Activated naive CD4-positive, alpha-beta T cell treated with anti-CD3 and anti-CD28 coated beads, Interleukin-2, amount 10 ng/mL, durations not matched to agents 7 days and 5 days (primary cell): ENCODE measurements around the gene CSGALNACT2.
"Not testable (repeated sequence)": the region's sequence is repeated elsewhere in the genome, so short reads cannot be mapped to it uniquely, and the experiment has no call there.

Experiments used
- CTCF ChIA-PET: fragments of 350-600 bp; sonication (Branson Sonifier 250); formaldehyde crosslinking; loops from one replicate; lab custom pipeline; 2021; ENCODE audit warnings: antibody characterized with exemption; lab: Charles Lee
- DNase-seq: peaks from one replicate; pipeline ENCODE4 v3.0.0-alpha.2; 2020
- H3K27ac Mint-ChIP-seq: one replicate; pipeline ENCODE4 v1.8.0; 2021; ENCODE audit warnings: mild to moderate bottlenecking, moderate library complexity, mixed read lengths
- H3K27me3 Mint-ChIP-seq: one replicate; pipeline ENCODE4 v1.8.0; 2021; ENCODE audit warnings: mild to moderate bottlenecking, mixed read lengths
- H3K36me3 Mint-ChIP-seq: one replicate; pipeline ENCODE4 v1.8.0; 2021; ENCODE audit warnings: mixed read lengths
- H3K4me1 Mint-ChIP-seq: one replicate; pipeline ENCODE4 v1.8.0; 2021; ENCODE audit warnings: mixed read lengths
- H3K4me3 Mint-ChIP-seq: one replicate; pipeline ENCODE4 v1.8.0; 2021; ENCODE audit warnings: mild to moderate bottlenecking, moderate library complexity, mixed read lengths
- H3K9me3 Mint-ChIP-seq: one replicate; pipeline ENCODE4 v1.8.0; 2021; ENCODE audit warnings: mixed read lengths

CSGALNACT2 gene, protein sequence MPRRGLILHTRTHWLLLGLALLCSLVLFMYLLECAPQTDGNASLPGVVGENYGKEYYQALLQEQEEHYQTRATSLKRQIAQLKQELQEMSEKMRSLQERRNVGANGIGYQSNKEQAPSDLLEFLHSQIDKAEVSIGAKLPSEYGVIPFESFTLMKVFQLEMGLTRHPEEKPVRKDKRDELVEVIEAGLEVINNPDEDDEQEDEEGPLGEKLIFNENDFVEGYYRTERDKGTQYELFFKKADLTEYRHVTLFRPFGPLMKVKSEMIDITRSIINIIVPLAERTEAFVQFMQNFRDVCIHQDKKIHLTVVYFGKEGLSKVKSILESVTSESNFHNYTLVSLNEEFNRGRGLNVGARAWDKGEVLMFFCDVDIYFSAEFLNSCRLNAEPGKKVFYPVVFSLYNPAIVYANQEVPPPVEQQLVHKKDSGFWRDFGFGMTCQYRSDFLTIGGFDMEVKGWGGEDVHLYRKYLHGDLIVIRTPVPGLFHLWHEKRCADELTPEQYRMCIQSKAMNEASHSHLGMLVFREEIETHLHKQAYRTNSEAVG

DNA sequence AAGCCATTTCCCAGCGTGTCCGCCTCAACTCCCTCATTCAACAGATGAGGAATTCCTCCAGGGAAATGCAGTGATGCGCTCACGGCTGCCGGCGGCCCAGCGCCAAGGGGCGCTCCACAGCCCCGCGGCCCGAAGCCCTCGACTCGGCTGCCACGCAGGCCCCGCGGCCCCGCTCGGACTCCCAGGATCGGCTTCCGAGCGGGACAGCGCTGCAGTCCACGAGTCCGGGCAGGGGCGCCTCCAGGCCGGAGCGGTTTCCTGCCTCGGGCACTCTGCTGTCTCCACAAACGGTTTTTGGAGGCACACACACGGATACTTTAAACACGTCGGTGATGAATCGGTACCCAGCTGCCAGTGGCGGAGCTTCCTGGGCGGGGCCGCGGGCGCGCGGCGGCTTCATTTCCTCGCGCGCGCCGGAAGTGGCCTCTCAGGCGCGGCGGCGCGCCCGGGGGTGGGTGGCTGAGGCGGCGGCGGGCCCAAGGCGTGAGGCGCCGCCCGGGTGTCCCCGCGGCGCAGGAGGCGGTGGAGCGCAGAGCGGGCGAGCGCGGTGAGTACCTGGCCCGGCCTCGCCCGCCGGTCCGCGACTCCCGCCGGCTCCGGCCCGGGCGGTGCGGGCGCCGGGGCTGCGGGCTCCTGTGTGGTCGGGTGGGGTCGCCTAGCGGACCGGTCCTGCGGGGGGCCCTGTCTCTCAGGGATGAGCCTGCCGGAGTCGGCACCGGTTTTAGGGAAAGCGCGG, at the start of gene CSGALNACT2:
CSGALNACT2 (plus strand) TSS at position 425 of the 736 bp plus-strand sequence. CDS start 16,705 bp downstream, outside the sequence.
- peaks cover 28% of the 10 kb centered on the region for H3K36me3 Mint-ChIP-seq
- no peaks in the 10 kb centered on the region for H3K9me3 Mint-ChIP-seq
- CTCF ChIA-PET, result interaction anchor here (0.6 to 4.6 kb wide), 6 partner anchors 9 to 267 kb away, joined by 3 to 32 read pairs (median 3); no protein-coding TSS in a partner anchor
- H3K27ac Mint-ChIP-seq, result peak within 1 kb of the TSS; percentile 99
- H3K4me3 Mint-ChIP-seq, result peak within 1 kb of the TSS; percentile 91
- peak; percentile 90 for DNase-seq
- no peaks in the 10 kb centered on the region for H3K27me3 Mint-ChIP-seq
- peaks cover 63% of the 10 kb centered on the region for H3K4me1 Mint-ChIP-seq

DNA sequence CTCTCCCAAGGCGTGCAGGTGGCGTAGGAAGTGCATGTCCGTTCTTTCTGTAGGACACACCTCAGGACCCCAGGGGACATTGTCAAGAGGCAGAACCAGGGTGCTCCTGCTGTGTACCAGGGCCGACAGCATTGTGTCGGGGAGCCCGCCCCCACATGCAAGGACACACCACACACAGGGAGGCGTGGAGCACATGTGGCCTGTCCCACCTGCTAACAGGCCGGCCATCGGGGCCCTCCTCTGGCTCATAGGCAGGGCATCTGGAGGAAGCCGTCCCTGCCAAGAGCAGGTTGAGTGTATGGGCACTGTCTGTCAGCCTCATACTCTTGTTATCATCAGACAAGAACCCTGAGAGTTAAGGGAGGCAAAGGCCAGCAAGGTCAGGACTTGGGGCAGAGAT, 48.7 kb upstream of the CSGALNACT2 start:
- Mint-ChIP-seq H3K9me3 (no peaks in the 10 kb centered on the region), H3K36me3 (no peaks in the 10 kb centered on the region), H3K27me3 (peaks cover 58% of the 10 kb centered on the region), H3K4me3 (no peak overlapping the region), H3K4me1 (no peaks in the 10 kb centered on the region), H3K27ac (no peak overlapping the region)
- CTCF ChIA-PET, result no interaction called here
- no peak for DNase-seq

DNA sequence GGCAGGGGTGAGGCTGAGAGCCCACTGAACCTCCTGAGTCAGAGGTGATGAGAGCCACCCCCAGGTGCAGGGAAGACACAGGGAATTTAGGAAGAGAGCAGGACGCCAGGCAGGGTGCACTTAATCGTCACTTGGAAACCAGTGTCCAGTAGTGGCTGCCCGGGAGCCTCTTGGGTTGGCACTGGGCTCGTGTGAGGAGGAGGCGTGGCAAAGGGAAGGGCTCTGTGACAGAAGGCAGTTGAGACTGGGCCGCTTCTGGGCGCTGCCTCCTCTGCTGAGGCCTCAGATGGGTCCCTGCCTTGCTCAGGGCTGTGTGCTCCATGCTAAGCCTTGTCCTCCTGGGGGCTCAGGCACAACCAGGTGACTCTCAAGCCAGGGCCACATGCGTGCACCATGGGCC, 48.1 kb upstream of the CSGALNACT2 start:
- Mint-ChIP-seq H3K4me1 (no peaks in the 10 kb centered on the region), H3K4me3 (no peak overlapping the region), H3K27me3 (peaks cover 51% of the 10 kb centered on the region), H3K36me3 (no peaks in the 10 kb centered on the region), H3K9me3 (no peaks in the 10 kb centered on the region), H3K27ac (no peak overlapping the region)
- CTCF ChIA-PET, result interaction anchor here (0.6 kb wide), 1 partner anchor 12 kb away, joined by 3 read pairs; no protein-coding TSS in a partner anchor
- DNase-seq, result no peak

DNA sequence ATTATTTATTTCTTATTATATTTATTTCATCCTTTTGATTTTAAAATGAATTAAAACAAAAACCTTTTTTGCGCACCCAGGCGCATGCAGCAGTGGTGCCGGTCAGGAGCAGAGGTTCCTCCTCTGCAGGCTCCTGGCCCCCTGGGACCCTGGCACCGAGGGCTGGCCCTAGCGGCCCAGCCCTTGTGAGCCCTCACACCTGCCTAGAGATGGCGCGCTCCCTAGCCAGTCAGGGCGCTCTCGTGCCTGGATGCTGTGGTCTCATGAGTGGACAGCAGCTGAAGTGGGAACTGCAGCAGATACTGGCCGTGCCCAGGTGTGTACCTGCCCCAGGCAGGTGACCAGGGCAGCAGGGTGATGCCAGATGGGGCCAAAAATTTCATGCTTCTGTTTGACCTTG, 47.6 kb upstream of the CSGALNACT2 start:
- Mint-ChIP-seq H3K4me3 (no peak overlapping the region), H3K36me3 (no peaks in the 10 kb centered on the region), H3K27me3 (peaks cover 48% of the 10 kb centered on the region), H3K4me1 (no peaks in the 10 kb centered on the region), H3K9me3 (no peaks in the 10 kb centered on the region), H3K27ac (no peak overlapping the region)
- CTCF ChIA-PET, result interaction anchor here (0.6 kb wide), 1 partner anchor 12 kb away, joined by 3 read pairs; no protein-coding TSS in a partner anchor
- no peak for DNase-seq

DNA sequence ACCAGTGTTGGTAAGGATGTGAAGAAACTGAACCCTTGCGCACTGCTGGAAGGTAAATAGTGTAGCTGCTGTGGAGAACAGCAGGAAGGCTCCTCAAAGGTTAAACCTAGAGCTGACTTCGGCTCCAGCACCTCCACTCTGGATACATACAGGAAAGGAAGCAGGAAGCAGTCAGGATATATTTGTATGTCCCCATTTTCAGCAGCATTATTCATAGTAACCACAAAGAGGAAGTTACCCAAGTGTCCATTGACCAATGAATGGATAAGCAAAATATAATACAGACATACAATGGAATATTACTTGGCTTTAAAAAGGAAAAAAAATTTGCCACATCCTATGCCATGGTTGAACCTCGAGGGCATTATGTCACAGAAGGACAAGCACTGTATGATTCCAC, 46.4 kb upstream of the CSGALNACT2 start:
- Mint-ChIP-seq H3K27me3 (peaks cover 42% of the 10 kb centered on the region), H3K27ac (no peak overlapping the region), H3K36me3 (no peaks in the 10 kb centered on the region), H3K4me1 (no peaks in the 10 kb centered on the region), H3K9me3 (no peaks in the 10 kb centered on the region), H3K4me3 (no peak overlapping the region)
- DNase-seq, result no peak
- CTCF ChIA-PET, result interaction anchor here (0.9 to 1.2 kb wide), 2 partner anchors 226 to 920 kb away, joined by 3 to 4 read pairs; no protein-coding TSS in a partner anchor

DNA sequence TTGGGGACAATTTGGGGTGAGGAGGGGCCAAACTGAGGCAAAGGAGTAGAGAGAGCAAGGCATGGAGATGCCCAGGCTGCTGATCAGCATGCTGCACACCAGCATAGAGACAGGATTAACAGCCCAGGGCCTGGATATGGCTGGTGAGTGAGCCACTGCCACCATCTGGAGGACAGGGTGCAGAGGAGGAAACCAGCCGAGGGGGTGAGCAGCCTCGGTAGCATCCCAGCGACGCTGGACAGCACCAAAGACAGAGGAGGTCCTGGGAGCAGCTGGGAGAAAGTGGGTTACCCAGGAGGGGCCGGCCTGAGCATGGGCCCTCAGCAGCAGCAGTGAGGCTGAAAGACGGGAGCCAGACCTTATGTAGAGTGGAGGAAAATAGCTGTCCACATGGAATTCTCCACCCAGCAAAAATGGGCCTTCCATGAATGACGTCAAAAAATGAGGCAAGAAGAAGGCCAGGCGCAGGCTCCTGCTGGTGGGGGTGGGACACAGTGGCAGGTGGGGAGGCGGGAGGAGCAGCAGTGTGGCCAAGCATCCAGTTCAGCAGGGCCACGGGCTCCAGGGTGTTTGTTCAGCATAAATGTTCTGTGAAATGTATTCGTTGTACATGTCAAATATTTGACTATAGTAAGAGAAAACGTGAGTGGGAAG, 44.7 kb upstream of the CSGALNACT2 start:
- H3K4me1 Mint-ChIP-seq, result no peaks in the 10 kb centered on the region
- H3K27me3 Mint-ChIP-seq, result peaks cover 45% of the 10 kb centered on the region
- no peaks in the 10 kb centered on the region for H3K36me3 Mint-ChIP-seq
- no peak for DNase-seq
- no peaks in the 10 kb centered on the region for H3K9me3 Mint-ChIP-seq
- H3K4me3 Mint-ChIP-seq, result no peak overlapping the region
- CTCF ChIA-PET, result no interaction called here
- no peak overlapping the region for H3K27ac Mint-ChIP-seq

DNA sequence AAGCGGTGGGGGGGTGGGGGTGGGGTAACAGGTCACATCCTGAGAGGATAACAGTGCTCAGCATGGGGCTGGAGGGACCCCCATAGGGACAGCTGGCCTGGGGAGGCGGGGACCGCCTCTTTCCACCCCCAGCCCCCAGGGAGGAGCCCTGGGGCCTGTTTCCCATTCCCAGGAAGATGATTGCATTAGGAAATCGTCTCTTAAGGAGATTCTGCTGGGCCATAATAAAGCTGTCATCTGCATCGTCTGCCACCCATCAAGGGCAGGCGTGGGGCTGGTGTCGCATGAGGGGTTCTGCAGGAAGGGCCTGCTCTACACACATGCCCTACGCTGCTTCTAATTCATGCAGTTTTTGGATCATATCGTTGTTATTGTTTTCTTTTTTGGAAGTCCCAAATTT, 44.2 kb upstream of the CSGALNACT2 start:
- CTCF ChIA-PET, result no interaction called here
- Mint-ChIP-seq H3K27ac (no peak overlapping the region), H3K4me1 (no peaks in the 10 kb centered on the region), H3K4me3 (no peak overlapping the region), H3K27me3 (peaks cover 45% of the 10 kb centered on the region), H3K9me3 (no peaks in the 10 kb centered on the region), H3K36me3 (no peaks in the 10 kb centered on the region)
- no peak for DNase-seq

DNA sequence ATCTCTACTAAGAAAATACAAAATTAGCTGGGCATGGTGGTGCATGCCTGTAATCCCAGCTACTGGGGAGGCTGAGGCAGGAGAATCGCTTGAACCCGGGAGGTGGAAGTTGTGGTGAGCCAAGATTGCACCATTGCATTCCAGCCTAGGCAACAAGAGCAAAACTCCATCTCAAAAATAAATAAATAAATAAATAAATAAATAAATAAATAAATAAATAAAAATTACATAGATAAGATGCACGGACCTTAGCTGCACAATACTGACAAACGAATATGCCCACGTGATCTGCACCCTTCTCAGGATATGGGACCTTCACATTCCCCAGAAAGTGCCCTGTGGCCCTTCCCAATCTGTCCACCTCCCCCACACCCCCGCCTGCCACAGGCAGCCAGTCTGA, 38.9 kb upstream of the CSGALNACT2 start:
- CTCF ChIA-PET, DNase-seq, H3K4me3 Mint-ChIP-seq, H3K36me3 Mint-ChIP-seq, H3K9me3 Mint-ChIP-seq, H3K27ac Mint-ChIP-seq, H3K4me1 Mint-ChIP-seq: not testable (repeated sequence)
- peaks cover 42% of the 10 kb centered on the region for H3K27me3 Mint-ChIP-seq

DNA sequence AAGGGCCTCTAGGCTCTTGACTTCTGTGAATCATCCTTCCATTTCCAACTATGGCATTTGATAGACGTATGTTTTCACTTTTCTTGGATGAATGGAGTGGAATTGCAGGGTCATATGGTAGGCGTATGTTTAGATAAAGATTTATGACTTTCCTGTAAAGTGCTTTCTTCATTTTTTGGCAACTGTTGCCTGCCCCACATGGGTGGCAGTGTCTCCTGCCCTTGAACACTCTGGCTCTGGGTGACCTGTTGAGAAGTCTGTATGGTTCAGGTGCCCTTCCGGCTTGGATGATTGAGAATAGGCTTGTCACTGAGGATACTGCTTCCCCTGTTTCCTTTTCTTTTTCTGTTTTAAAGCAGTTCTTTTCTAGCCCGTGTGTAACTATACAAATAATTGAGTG, 38.3 kb upstream of the CSGALNACT2 start:
- Mint-ChIP-seq H3K27ac (no peak overlapping the region), H3K4me3 (no peak overlapping the region), H3K9me3 (no peaks in the 10 kb centered on the region)

DNA sequence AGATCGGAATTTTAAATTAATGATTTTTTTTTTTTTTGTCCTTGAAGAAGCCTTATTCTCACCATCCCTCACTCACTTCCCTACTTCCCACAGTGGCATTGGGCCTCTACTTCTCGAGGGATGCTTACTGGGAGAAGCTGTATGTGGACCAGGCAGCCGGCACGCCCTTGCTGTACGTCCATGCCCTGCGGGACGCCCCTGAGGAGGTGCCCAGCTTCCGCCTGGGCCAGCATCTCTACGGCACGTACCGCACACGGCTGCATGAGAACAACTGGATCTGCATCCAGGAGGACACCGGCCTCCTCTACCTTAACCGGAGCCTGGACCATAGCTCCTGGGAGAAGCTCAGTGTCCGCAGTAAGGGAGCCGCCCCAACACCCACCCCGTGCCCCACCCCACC, 37.9 kb upstream of the CSGALNACT2 start:
- Mint-ChIP-seq H3K27me3 (peaks cover 52% of the 10 kb centered on the region), H3K36me3 (no peaks in the 10 kb centered on the region), H3K4me3 (no peak overlapping the region), H3K9me3 (no peaks in the 10 kb centered on the region), H3K27ac (no peak overlapping the region), H3K4me1 (peaks cover 7% of the 10 kb centered on the region)
- DNase-seq, result no peak
- CTCF ChIA-PET, result no interaction called here

More for the DNA sequence above, 38.3 kb upstream of the CSGALNACT2 start:
- no peaks in the 10 kb centered on the region for H3K36me3 Mint-ChIP-seq
- H3K4me1 Mint-ChIP-seq, result peaks cover 3% of the 10 kb centered on the region
- peaks cover 48% of the 10 kb centered on the region for H3K27me3 Mint-ChIP-seq
- DNase-seq, result no peak
- CTCF ChIA-PET, result no interaction called here

DNA sequence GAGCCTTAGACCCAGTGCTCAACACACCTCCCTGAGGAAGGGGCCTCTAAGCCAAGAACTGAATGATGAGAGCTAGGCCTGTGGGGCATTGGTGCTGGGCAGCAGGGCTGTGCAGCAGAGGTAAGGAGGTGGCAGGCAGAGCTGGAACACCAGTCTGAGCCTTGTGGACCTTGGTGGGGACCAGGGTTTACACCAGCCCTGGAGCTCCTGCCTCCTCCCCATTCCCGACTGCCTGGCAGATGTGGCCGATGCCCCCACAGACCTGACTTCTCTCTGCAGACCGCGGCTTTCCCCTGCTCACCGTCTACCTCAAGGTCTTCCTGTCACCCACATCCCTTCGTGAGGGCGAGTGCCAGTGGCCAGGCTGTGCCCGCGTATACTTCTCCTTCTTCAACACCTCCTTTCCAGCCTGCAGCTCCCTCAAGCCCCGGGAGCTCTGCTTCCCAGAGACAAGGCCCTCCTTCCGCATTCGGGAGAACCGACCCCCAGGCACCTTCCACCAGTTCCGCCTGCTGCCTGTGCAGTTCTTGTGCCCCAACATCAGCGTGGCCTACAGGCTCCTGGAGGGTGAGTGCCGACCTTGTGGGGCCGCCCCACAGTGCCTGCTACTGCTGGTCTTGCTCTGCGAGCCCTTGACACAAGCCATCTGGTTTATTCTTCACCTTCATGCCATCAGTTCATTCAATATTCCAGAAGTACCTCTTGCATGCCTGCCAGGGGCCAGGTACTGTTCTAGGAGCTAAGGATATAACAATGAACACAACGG, 36.0 kb upstream of the CSGALNACT2 start:
- H3K4me1 Mint-ChIP-seq, result peaks cover 24% of the 10 kb centered on the region
- DNase-seq, result no peak
- CTCF ChIA-PET, result interaction anchor here (1.2 kb wide), 1 partner anchor 12 kb away, joined by 3 read pairs; no protein-coding TSS in a partner anchor
- H3K9me3 Mint-ChIP-seq, result no peaks in the 10 kb centered on the region
- H3K36me3 Mint-ChIP-seq, result no peaks in the 10 kb centered on the region
- no peak overlapping the region for H3K27ac Mint-ChIP-seq
- H3K27me3 Mint-ChIP-seq, result peaks cover 60% of the 10 kb centered on the region
- H3K4me3 Mint-ChIP-seq, result no peak overlapping the region

DNA sequence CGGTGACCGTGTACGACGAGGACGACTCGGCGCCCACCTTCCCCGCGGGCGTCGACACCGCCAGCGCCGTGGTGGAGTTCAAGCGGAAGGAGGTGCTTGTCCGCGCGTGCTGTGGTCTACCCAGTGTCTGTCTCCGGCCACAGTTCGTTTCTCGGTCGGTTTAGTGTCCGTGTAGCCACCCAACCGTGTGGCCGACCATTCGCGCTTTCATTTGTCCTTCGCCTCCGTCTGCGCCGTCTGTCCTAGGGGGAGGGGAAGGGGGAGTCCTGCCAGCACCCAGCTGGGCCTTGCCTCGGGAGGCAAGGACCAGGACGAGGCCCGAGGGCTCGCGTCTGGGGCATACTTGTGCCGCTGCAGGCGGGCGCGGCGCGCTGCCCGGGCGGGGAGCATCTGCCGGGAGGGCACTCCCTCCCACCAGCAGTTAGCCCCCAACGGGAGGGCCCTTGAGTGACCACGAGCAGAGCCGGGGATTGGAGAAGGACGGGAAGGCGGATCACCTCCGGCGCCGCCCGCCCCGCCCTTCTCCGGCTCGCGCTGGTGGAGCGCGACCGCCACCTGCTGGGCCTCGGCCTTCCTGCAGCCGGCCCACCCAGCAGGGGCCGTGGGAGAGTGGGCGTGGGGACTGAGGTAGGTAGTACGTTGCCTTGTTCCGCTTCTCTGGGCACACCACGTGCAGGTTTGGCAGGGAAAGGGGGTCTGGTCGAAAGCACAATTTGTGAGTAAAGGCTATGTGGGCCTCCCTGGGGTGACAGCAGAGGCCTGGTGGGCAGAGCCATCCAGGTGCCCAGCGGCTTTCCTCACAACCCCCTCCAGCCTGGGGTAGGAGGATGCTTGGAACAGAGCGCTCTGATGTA, 32.9 kb upstream of the CSGALNACT2 start:
- peaks cover 56% of the 10 kb centered on the region for H3K27me3 Mint-ChIP-seq

DNA sequence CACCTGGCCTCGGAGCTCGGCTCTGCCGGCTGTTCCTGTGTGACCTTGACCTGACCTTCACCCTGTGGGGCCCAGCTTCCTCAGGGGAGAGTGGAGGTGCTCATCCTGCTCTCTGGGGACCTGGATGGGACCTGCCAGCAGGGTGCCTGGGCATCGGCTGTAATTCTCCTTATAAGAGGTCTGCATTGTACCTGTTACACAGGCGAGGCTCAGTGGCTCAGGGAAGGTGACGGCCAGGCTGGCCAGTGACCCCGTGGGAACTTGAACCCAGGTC, 32.4 kb upstream of the CSGALNACT2 start:
- CTCF ChIA-PET, result interaction anchor here (0.6 to 2.0 kb wide), 7 partner anchors 9 to 352 kb away, joined by 3 to 9 read pairs (median 3); no protein-coding TSS in a partner anchor
- DNase-seq, result no peak
- H3K4me3 Mint-ChIP-seq, result no peak overlapping the region
- peaks cover 50% of the 10 kb centered on the region for H3K27me3 Mint-ChIP-seq
- peaks cover 28% of the 10 kb centered on the region for H3K4me1 Mint-ChIP-seq
- no peaks in the 10 kb centered on the region for H3K36me3 Mint-ChIP-seq
- no peaks in the 10 kb centered on the region for H3K9me3 Mint-ChIP-seq
- no peak overlapping the region for H3K27ac Mint-ChIP-seq

More for the DNA sequence above, 32.9 kb upstream of the CSGALNACT2 start:
- peak; percentile 81 for DNase-seq
- Mint-ChIP-seq H3K27ac (no peak overlapping the region), H3K4me1 (peaks cover 28% of the 10 kb centered on the region), H3K4me3 (peak overlapping the region; percentile 64), H3K9me3 (no peaks in the 10 kb centered on the region), H3K36me3 (no peaks in the 10 kb centered on the region)
- CTCF ChIA-PET, result interaction anchor here (0.6 to 2.0 kb wide), 10 partner anchors 9 to 351 kb away, joined by 3 to 9 read pairs (median 3); no protein-coding TSS in a partner anchor
